Measurements from ENCODE around the gene PAX5. TPM values are rescaled to one million over a fixed set of nuclear protein-coding genes. Genes with fewer than 3 reads are reported as not detected.

The PAX5 gene
- total and polyA plus RNA-seq, 2 of the 13 experiments (the other 11 are each of a cell fraction or from before 2014, with no cell fraction given): not detected

DNA sequence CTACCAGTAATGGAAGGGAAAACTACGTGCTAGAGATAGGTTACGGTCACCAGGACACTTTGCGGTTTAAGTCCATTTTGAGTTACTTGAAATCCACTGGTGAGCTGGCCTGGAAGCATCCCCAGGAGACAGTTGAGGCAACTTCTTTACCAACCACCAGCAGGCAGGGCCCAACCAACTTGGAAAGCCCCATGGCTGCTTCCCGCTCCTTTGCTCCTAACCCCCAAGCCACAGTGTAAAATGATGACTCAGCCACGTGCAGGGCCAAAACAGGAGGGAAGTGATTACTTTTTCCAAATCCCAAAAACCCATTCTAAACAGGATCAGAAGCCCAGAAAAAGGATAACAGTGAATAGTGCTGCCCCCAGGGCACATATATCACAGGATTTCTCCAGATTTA lies 87.4 kb downstream of the PAX5 start:
- DNase-seq (ENCODE audit: low spot score) (no peak), ATAC-seq (no peak), FAIRE-seq (no peak)
- Histone ChIP-seq H3K4me1 (ENCODE audit: insufficient read depth, low read length) (no peaks in the 10 kb centered on the region), H3K9me3 (ENCODE audit: low read length) (no peaks in the 10 kb centered on the region), H3K4me3 (replicated peaks in 1 of 3; ENCODE audit: insufficient read depth in 1 of 3, low read depth in 2 of 3, low read length in 3 of 3) (no peak overlapping the region), H4K20me1 (ENCODE audit: insufficient read depth, low read length) (no peaks in the 10 kb centered on the region), H3K27ac (ENCODE audit: extremely low read length, insufficient read depth, low read length) (no peak overlapping the region), H3K4me2 (ENCODE audit: low read depth, low read length) (no peak overlapping the region), H3K79me2 (ENCODE audit: insufficient read depth, low read length) (no peaks in the 10 kb centered on the region), H3K9ac (ENCODE audit: insufficient read depth, low read depth, low read length) (no peak overlapping the region), H3K27me3 (ENCODE audit: control insufficient read depth in 1 of 2, insufficient read depth in 2 of 2, low read length in 2 of 2) (peaks cover 1 to 40% of the 10 kb centered on the region in 2 experiments), H3K36me3 (replicated peaks in 1 of 2; ENCODE audit: control insufficient read depth in 1 of 2, insufficient read depth in 2 of 2, low read length in 2 of 2) (no peaks in the 10 kb centered on the region), H2AFZ (ENCODE audit: low read length) (no peak overlapping the region)
- POLR2A ChIA-PET: no interaction called here
- no TSS peak for BruUV-seq (replicated peaks)
- CTCF ChIA-PET (ENCODE audit: low intra/inter-chr PET ratio, low total read pairs): no interaction called here
- WGBS (ENCODE audit: low lambda C conversion rate): 74% methylated on average over 4 of the region's 5 CpGs
- intact Hi-C loops (cut with micrococcal nuclease; ENCODE audit: unreplicated experiment): no loop called here
- in situ Hi-C loops (cut with HindIII; ENCODE audit: extremely low pct_ligation_motif_present, low pct_unique_long_range_greater_than_20kb): no loop called here
- TF ChIP-seq REXO4 (CRISPR knock-in tag; IDR thresholded peaks at IDR 0.05; ENCODE audit: borderline replicate concordance) (no peak), ZNF672 (CRISPR knock-in tag; IDR thresholded peaks at IDR 0.05) (no peak), ZNF790 (CRISPR knock-in tag; IDR thresholded peaks at IDR 0.05; ENCODE audit: borderline replicate concordance) (no peak), PRPF4 (IDR thresholded peaks at IDR 0.05; ENCODE audit: low read depth, low read length, poor library complexity, severe bottlenecking) (no peak), MAFK (conservative IDR thresholded peaks at IDR 0.05 in 1 of 2, IDR thresholded peaks at IDR 0.05 in 1 of 2; ENCODE audit: low read length in 2 of 2) (peak; percentile 58 to 73), ZNF766 (CRISPR knock-in tag; IDR thresholded peaks at IDR 0.05; ENCODE audit: borderline replicate concordance) (no peak), MAFF (IDR thresholded peaks at IDR 0.05; ENCODE audit: low read depth, low read length) (peak; percentile 41; the same call in 1 of the 2 replicates), HOXD1 (CRISPR knock-in tag; IDR thresholded peaks at IDR 0.05) (no peak)
- TF ChIP-seq, protein P1, sequence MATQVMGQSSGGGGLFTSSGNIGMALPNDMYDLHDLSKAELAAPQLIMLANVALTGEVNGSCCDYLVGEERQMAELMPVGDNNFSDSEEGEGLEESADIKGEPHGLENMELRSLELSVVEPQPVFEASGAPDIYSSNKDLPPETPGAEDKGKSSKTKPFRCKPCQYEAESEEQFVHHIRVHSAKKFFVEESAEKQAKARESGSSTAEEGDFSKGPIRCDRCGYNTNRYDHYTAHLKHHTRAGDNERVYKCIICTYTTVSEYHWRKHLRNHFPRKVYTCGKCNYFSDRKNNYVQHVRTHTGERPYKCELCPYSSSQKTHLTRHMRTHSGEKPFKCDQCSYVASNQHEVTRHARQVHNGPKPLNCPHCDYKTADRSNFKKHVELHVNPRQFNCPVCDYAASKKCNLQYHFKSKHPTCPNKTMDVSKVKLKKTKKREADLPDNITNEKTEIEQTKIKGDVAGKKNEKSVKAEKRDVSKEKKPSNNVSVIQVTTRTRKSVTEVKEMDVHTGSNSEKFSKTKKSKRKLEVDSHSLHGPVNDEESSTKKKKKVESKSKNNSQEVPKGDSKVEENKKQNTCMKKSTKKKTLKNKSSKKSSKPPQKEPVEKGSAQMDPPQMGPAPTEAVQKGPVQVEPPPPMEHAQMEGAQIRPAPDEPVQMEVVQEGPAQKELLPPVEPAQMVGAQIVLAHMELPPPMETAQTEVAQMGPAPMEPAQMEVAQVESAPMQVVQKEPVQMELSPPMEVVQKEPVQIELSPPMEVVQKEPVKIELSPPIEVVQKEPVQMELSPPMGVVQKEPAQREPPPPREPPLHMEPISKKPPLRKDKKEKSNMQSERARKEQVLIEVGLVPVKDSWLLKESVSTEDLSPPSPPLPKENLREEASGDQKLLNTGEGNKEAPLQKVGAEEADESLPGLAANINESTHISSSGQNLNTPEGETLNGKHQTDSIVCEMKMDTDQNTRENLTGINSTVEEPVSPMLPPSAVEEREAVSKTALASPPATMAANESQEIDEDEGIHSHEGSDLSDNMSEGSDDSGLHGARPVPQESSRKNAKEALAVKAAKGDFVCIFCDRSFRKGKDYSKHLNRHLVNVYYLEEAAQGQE (IDR thresholded peaks at IDR 0.05; ENCODE audit: borderline replicate concordance in 1 of 2, low read depth in 1 of 2, low read length in 2 of 2): no peak

Measured in HepG2 (cell line).